ENCODE data around the gene OR1F1.

The OR1F1 gene

DNA sequence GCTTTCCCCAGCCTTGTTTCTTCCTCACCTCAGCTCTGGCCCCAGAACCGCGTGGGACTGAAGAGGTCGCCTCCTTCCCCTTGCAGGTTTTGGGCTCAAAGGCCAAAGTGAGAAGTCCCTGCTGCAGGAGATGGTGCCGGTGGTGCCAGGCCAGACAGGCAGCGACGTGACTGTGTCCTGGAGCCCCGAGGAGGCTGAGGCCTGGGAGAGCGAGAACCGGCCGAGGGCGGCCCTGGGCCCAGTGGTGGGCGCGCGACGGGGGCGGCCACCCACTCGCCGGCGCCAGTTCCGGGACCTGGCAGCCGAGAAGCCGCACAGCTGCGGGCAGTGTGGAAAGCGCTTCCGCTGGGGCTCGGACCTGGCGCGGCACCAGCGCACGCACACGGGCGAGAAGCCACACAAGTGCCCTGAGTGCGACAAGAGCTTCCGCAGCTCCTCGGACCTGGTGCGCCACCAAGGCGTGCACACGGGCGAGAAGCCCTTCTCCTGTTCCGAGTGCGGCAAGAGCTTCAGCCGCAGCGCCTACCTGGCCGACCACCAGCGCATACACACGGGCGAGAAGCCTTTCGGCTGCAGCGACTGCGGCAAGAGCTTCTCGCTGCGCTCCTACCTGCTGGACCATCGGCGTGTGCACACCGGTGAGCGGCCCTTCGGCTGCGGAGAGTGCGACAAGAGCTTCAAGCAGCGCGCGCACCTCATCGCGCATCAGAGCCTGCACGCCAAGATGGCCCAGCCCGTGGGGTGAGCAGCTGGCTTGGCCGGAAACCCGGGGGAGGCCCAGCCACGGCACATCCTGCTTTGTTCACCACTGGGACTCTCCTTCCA, 47.2 kb upstream of the OR1F1 start:
- Histone ChIP-seq H3K79me2 (ENCODE audit: control insufficient read depth, low read length) (peaks cover 5% of the 10 kb centered on the region), H3K4me3 (ENCODE audit: low read length) (no peak overlapping the region), H3K27me3 (ENCODE audit: control insufficient read depth, low read length) (no peaks in the 10 kb centered on the region), H3K9me3 (ENCODE audit: control insufficient read depth, insufficient read depth, low read length) (no peaks in the 10 kb centered on the region), H3K4me1 (ENCODE audit: control insufficient read depth, low read length) (peaks cover 4% of the 10 kb centered on the region), H3K36me3 (ENCODE audit: control insufficient read depth, low read length) (peaks cover 5% of the 10 kb centered on the region; the same call in 1 of the 2 replicates), H3F3A (ENCODE audit: control insufficient read depth, insufficient read depth) (no peaks in the 10 kb centered on the region), H3K27ac (ENCODE audit: low read depth, low read length) (no peak overlapping the region), H3K4me2 (ENCODE audit: low read length) (no peak overlapping the region), H4K20me1 (ENCODE audit: control insufficient read depth, insufficient read depth, low read depth, low read length) (no peaks in the 10 kb centered on the region), H3K9me2 (replicated peaks; ENCODE audit: control insufficient read depth, low read length) (no peaks in the 10 kb centered on the region)
- TF ChIP-seq CTCF (IDR thresholded peaks at IDR 0.05; ENCODE audit: low read depth, low read length, poor library complexity, severe bottlenecking) (no peak), EZH2phosphoT487 (IDR thresholded peaks at IDR 0.05; ENCODE audit: borderline replicate concordance, low read length) (no peak)

DNA sequence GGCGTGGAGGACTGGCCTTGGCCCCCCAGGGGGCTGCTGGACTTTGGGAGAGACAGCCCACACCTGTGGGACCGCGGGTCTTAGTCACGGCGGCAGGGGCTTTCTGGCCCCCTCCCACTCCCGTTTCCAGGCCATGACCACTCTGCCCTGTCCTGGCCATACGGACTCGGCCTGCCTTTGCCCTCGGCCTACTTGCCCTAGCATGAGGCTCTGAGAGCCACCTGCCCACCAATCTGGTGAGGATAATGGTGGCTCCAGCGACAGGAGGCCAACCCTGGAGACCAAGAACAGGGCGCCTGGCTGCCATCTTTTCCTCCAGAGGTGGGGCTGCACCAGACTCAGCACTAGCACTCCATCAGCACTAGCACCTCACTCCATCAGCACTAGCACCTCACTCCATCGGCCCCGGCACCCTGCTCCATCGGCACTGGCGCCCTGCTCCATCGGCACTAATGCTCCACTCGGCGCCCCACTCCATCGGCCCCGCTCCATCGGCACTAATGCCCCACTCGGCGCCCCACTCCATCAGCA, 46.2 kb upstream of the OR1F1 start:
- Histone ChIP-seq H3K27me3 (ENCODE audit: control insufficient read depth, low read length) (no peaks in the 10 kb centered on the region), H3F3A (ENCODE audit: control insufficient read depth, insufficient read depth) (no peaks in the 10 kb centered on the region), H3K4me2 (ENCODE audit: low read length) (no peak overlapping the region), H3K79me2 (ENCODE audit: control insufficient read depth, low read length) (no peaks in the 10 kb centered on the region), H4K20me1 (ENCODE audit: control insufficient read depth, insufficient read depth, low read depth, low read length) (no peaks in the 10 kb centered on the region), H3K4me1 (ENCODE audit: control insufficient read depth, low read length) (no peaks in the 10 kb centered on the region), H3K4me3 (ENCODE audit: low read length) (no peak overlapping the region), H3K36me3 (ENCODE audit: control insufficient read depth, low read length) (peaks cover 5% of the 10 kb centered on the region; the same call in 1 of the 2 replicates), H3K9me3 (ENCODE audit: control insufficient read depth, insufficient read depth, low read length) (no peaks in the 10 kb centered on the region), H3K27ac (ENCODE audit: low read depth, low read length) (no peak overlapping the region), H3K9me2 (replicated peaks; ENCODE audit: control insufficient read depth, low read length) (no peaks in the 10 kb centered on the region)
- TF ChIP-seq EZH2phosphoT487 (IDR thresholded peaks at IDR 0.05; ENCODE audit: borderline replicate concordance, low read length) (no peak), CTCF (IDR thresholded peaks at IDR 0.05; ENCODE audit: low read depth, low read length, poor library complexity, severe bottlenecking) (no peak)

DNA sequence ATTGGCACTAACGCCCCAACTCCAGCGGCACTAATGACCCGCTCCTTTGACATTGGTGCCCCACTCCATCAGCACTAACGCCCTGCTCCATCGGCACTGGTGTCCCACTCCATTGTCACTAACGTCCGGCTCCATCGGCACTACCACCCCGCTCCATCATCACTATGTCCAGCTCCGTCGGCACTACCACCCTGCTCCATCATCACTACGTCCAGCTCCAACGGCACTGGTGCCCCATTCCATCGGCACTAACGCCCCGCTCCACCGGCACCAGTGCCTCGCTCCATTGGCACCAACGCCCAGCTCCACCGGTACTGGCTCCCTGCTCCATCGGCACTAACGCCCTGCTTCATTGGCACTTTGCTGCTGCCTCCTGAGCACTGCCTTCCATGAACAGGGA, 45.7 kb upstream of the OR1F1 start:
- no peaks in the 10 kb centered on the region for H3K9me3 ChIP-seq (ENCODE audit: control insufficient read depth, insufficient read depth, low read length)
- no peak overlapping the region for H3K27ac ChIP-seq (ENCODE audit: low read depth, low read length)
- no peaks in the 10 kb centered on the region for H4K20me1 ChIP-seq (ENCODE audit: control insufficient read depth, insufficient read depth, low read depth, low read length)
- no peaks in the 10 kb centered on the region for H3K9me2 ChIP-seq (replicated peaks; ENCODE audit: control insufficient read depth, low read length)
- TF ChIP-seq EZH2phosphoT487 (IDR thresholded peaks at IDR 0.05; ENCODE audit: borderline replicate concordance, low read length), result no peak
- TF ChIP-seq CTCF (IDR thresholded peaks at IDR 0.05; ENCODE audit: low read depth, low read length, poor library complexity, severe bottlenecking), result no peak
- H3K27me3 ChIP-seq (ENCODE audit: control insufficient read depth, low read length), result no peaks in the 10 kb centered on the region
- no peak overlapping the region for H3K4me3 ChIP-seq (ENCODE audit: low read length)
- no peak overlapping the region for H3K4me2 ChIP-seq (ENCODE audit: low read length)
- H3K36me3 ChIP-seq (ENCODE audit: control insufficient read depth, low read length), result peaks cover 5% of the 10 kb centered on the region; the same call in 1 of the 2 replicates
- H3K79me2 ChIP-seq (ENCODE audit: control insufficient read depth, low read length), result no peaks in the 10 kb centered on the region
- no peaks in the 10 kb centered on the region for H3K4me1 ChIP-seq (ENCODE audit: control insufficient read depth, low read length)
- no peaks in the 10 kb centered on the region for H3F3A ChIP-seq (ENCODE audit: control insufficient read depth, insufficient read depth)

Measured in DOHH2 (cell line).